Transverse colon (tissue), 4 donors: ENCODE results near the gene RAD51C. TPM values are rescaled to one million over a fixed set of nuclear protein-coding genes. Genes with fewer than 3 reads are reported as not detected.
A peak's percentile ranks its signal among the peaks of the same experiment; 100 is the strongest.

Experiments
- DNase-seq: peaks from one replicate; pipeline ENCODE4 v3.0.0-alpha.2; 2019
- H3K27ac ChIP-seq, 4 donors: fragments of 200-600 bp; sonication (generic); 2 replicates each; pipeline ENCODE4 v1.5.1; 2016 to 2018; ENCODE audit warnings: inconsistent platforms in 4 of 4
- H3K27me3 ChIP-seq: fragments of 200-600 bp; sonication (generic); 2 replicates; pipeline ENCODE4 v1.5.1; 2017; ENCODE audit warnings: inconsistent platforms
- H3K36me3 ChIP-seq, 4 donors: fragments of 200-600 bp; sonication (generic); 2 replicates each; pipeline ENCODE4 v1.5.1; 2017 to 2019; ENCODE audit warnings: inconsistent platforms in 4 of 4
- H3K4me1 ChIP-seq, 4 donors: fragments of 200-600 bp; sonication (generic); 2 replicates each; pipeline ENCODE4 v1.5.1; 2017 to 2020; ENCODE audit warnings: inconsistent platforms in 4 of 4
- H3K4me3 ChIP-seq, 4 donors: fragments of 200-600 bp; sonication (generic); 1 replicate in 1 of 4; 2 replicates in 3 of 4; pipeline versions ENCODE4 v1.5.1 to v1.6.1; 2017 to 2019; ENCODE audit warnings: inconsistent platforms in 4 of 4
- H3K9me3 ChIP-seq, 2 donors: fragments of 200-600 bp; sonication (generic); 2 replicates each; pipeline ENCODE4 v1.5.1; 2017 to 2019; ENCODE audit warnings: inconsistent platforms in 2 of 2
- EP300 ChIP-seq: sonication (generic); formaldehyde crosslinking; IDR thresholded peaks from one replicate; pipeline ENCODE4 v1.6.1; 2017; ENCODE audit warnings: antibody characterized with exemption, low read depth
- POLR2A ChIP-seq: fragments of 450-650 bp; IDR thresholded peaks from one replicate; pipeline ENCODE4 v1.6.1; 2016; ENCODE audit warnings: antibody characterized with exemption, mild to moderate bottlenecking, moderate library complexity
- POLR2AphosphoS5 ChIP-seq, 3 donors: sonication (generic); formaldehyde crosslinking; IDR thresholded peaks; one replicate each; pipeline ENCODE4 v1.6.1; 2016; ENCODE audit warnings: antibody characterized with exemption in 3 of 3
- WGBS, 2 donors: methylation state at CpG; one replicate each; pipeline ENCODE4 v1.1.5; 2018; ENCODE audit warnings: low coverage in 1 of 2; 5-methylcytosine and 5-hydroxymethylcytosine counted together
- in situ Hi-C, 4 donors: fragments of 200-750 bp; cut with MboI; loops; one replicate each; pipeline versions ENCODE4 v1.15.0 to v1.15.1; 2017; ENCODE audit warnings: low sequenced_read_pairs in 3 of 4, low pct_ligation_motif_present in 1 of 4, low pct_unique_long_range_greater_than_20kb in 1 of 4
- intact Hi-C: fragments of 100-400 bp; cut with DNase I; formaldehyde crosslinking; loops from one replicate; pipeline ENCODE4 v1.15.1; 2023; ENCODE audit warnings: low total_unique reads
- total RNA-seq, 4 donors: library from RNA; depleted of rRNA; stranded (reverse); fragments of >200 nt; gene quantifications; one replicate each; pipeline ENCODE4 v1.1.0, GENCODE V29; 2016
- TF ChIP-seq, protein P1 (sequence below), 5 experiments: fragments of 200-600 bp in 3 of 5; fragments of 450-650 bp in 2 of 5; sonication (generic) in 3 of 5; IDR thresholded peaks; 1 replicate in 2 of 5; 2 replicates in 3 of 5; pipeline ENCODE4 v1.5.1; 2016 to 2017; ENCODE audit warnings: antibody characterized with exemption in 5 of 5, inconsistent platforms in 3 of 5, mild to moderate bottlenecking in 2 of 5, moderate library complexity in 1 of 5

Gene RAD51C
- total RNA-seq, 4 donors from 2014 or later, result 4.9 to 37.0 (median 9.2) TPM

DNA sequence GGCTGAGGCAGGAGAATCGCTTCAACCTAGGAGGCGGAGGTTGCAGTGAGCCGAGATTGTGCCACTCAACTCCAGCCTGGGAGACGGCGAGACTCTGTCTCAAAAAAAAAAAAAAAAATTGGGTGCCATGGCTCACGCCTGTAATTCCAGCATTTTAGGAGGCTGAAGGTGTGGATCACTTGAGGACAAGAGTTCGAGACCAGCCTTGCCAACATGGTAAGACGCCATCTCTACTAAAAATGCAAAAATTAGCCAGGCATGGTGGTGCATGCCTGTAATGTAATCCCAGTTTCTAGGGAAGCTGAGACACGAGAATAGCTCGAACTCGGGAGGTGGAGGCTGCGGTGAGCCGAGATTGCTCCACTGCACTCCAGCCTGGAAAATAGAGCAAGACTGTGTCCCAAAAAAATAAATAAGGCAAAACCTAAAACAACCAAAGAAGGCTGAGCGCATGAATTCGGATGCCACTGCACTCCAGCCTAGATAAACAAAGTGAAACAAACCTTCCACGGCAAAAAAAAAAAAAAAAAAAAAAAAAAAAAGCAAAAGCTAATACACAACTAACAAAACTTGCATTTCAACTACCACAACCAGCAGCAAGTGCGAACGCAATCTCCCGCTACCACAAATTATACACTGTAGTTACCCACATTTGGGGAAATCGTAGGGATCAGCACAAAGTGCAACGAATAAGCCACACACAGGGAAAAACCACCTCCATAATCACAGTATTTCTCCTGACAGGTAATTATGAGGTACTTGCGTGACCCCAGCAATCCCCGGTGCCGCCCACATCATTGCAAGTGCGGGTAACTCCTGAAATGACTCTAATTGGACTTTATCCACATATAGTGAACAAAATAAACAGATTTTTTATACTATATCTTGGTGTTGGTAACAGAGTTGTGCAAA lies 26.2 kb upstream of the RAD51C start:
- Histone ChIP-seq H3K36me3 (no peaks in the 10 kb centered on the region), H3K27me3 (peaks cover 5% of the 10 kb centered on the region), H3K27ac (peak overlapping the region in 1 of 4 donors; percentile 14), H3K4me1 (no peaks in the 10 kb centered on the region), H3K4me3 (peak overlapping the region in 2 of 4 donors; percentile 11 to 16), H3K9me3 (no peaks in the 10 kb centered on the region)
- in situ Hi-C loops (no loop called here), intact Hi-C loops (no loop called here)
- 71 to 77% methylated on average over 15 to 25 of the region's 25 CpGs for WGBS, 2 donors
- DNase-seq, result no peak
- TF ChIP-seq, protein P1, sequence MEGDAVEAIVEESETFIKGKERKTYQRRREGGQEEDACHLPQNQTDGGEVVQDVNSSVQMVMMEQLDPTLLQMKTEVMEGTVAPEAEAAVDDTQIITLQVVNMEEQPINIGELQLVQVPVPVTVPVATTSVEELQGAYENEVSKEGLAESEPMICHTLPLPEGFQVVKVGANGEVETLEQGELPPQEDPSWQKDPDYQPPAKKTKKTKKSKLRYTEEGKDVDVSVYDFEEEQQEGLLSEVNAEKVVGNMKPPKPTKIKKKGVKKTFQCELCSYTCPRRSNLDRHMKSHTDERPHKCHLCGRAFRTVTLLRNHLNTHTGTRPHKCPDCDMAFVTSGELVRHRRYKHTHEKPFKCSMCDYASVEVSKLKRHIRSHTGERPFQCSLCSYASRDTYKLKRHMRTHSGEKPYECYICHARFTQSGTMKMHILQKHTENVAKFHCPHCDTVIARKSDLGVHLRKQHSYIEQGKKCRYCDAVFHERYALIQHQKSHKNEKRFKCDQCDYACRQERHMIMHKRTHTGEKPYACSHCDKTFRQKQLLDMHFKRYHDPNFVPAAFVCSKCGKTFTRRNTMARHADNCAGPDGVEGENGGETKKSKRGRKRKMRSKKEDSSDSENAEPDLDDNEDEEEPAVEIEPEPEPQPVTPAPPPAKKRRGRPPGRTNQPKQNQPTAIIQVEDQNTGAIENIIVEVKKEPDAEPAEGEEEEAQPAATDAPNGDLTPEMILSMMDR (IDR thresholded peaks at IDR 0.05), result no peak
- TF ChIP-seq POLR2A (no peak), EP300 (no peak), POLR2AphosphoS5 (IDR thresholded peaks at IDR 0.05) (no peak)

DNA sequence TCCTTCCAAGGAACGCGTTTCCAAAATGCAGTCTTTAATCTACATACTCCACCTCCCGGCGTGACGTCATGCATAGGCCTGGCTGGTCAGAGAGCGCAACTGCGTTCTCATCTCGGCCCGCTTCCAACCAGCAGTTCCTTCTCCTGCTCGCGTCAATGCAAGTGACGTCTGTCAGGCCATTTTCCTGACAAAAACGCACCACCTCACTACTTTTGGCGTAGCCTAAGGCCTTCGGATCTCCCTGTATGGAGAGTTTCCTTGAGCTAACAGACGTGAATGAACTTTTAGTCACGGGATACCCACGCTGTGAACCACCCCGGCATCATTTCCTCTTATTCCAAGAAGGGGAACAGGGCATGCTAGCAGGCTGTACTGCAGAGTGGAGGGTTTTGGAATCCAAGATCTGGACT lies 25.5 kb upstream of the RAD51C start:
- no peaks in the 10 kb centered on the region for H3K4me1 ChIP-seq
- H3K27me3 ChIP-seq, result peaks cover 5% of the 10 kb centered on the region
- WGBS, 2 donors, result 40 to 64% methylated on average over 4 to 19 of the region's 19 CpGs
- intact Hi-C loops (no loop called here), in situ Hi-C loops (no loop called here)
- peak; percentile 85 for DNase-seq
- TF ChIP-seq POLR2AphosphoS5 (IDR thresholded peaks at IDR 0.05) (no peak), EP300 (no peak), POLR2A (no peak)
- TF ChIP-seq, protein P1 (IDR thresholded peaks at IDR 0.05), result no peak
- peak overlapping the region in 3 of 4 donors; percentile 11 to 16 (median 15) for H3K4me3 ChIP-seq
- peak overlapping the region in 3 of 4 donors; percentile 2 to 28 (median 14) for H3K27ac ChIP-seq
- H3K9me3 ChIP-seq, result no peaks in the 10 kb centered on the region
- H3K36me3 ChIP-seq, result no peaks in the 10 kb centered on the region

DNA sequence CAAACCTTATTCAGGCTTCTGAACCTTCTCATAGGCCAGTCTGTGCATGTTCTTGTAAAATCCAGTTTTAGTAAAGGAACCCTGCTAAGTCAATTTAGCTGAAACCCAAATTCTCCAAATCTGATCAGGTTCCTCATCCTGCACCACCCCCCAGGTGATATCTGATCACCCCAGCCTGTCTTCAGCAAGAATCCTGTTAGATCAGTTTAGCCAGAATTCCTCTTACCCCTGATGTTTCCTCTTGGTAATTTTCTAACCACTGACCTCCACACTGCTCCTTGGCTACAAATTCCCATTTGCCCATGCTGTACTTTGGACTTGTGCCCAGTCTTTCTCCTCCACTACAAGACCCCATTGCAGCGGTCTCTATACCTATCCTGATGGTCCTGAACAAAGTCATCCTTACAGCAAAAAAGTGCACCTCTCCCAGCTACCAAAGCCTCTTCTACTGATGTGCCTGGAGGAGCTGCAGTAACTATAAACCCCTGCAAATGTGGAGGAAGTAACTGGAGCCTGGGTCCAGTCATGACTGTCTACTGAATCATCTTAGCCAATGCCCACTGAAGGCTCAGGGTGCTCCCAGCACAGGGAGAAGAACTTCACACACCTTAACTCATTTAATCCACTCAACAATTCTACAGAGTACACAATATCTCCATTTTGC lies 24.3 kb upstream of the RAD51C start:
- in situ Hi-C loops (no loop called here), intact Hi-C loops (no loop called here)
- WGBS, 2 donors, result 67 to 81% methylated on average over 1 of the region's 1 CpG
- Histone ChIP-seq H3K36me3 (no peaks in the 10 kb centered on the region), H3K27me3 (peaks cover 5% of the 10 kb centered on the region), H3K9me3 (no peaks in the 10 kb centered on the region), H3K27ac (no peak overlapping the region), H3K4me1 (no peaks in the 10 kb centered on the region), H3K4me3 (no peak overlapping the region)
- TF ChIP-seq POLR2AphosphoS5 (IDR thresholded peaks at IDR 0.05), result no peak
- TF ChIP-seq POLR2A, result no peak
- TF ChIP-seq, protein P1 (IDR thresholded peaks at IDR 0.05), result no peak
- no peak for TF ChIP-seq EP300
- no peak for DNase-seq

DNA sequence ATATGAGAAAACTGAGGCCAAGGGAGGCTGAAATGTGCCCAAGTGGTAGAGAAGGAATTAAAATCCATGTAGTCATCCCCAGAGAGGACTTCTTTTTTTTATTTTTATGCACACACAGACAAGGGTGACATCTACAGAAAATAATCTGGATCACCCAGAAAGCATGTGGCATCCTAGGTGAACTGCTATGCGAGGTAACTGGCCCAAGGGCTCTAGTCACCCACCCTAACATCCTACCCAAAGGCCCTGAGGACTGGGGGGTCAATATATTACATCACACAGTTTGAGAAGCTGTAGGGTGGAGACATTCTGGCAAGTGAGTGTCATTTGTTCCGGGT lies 23.8 kb upstream of the RAD51C start:
- 33 to 72% methylated on average over 1 to 2 of the region's 2 CpGs for WGBS, 2 donors
- Histone ChIP-seq H3K27ac (no peak overlapping the region), H3K4me1 (no peaks in the 10 kb centered on the region), H3K27me3 (peaks cover 5% of the 10 kb centered on the region), H3K4me3 (no peak overlapping the region), H3K36me3 (no peaks in the 10 kb centered on the region), H3K9me3 (no peaks in the 10 kb centered on the region)
- no peak for DNase-seq
- intact Hi-C loops, result no loop called here
- in situ Hi-C loops, result no loop called here
- no peak for TF ChIP-seq POLR2AphosphoS5 (IDR thresholded peaks at IDR 0.05)
- no peak for TF ChIP-seq POLR2A
- TF ChIP-seq, protein P1 (IDR thresholded peaks at IDR 0.05), result no peak
- no peak for TF ChIP-seq EP300
